ENCODE results near the gene ISL2. TPM values are rescaled to one million over a fixed set of nuclear protein-coding genes. Genes with fewer than 3 reads are reported as not detected.
A peak's percentile ranks its signal among the peaks of the same experiment; 100 is the strongest.

The ISL2 gene
- total RNA-seq, 1 donor from 2014 or later, result 1.2 TPM

GRCh38 chr15:76298986-76299385 is 37.6 kb upstream of the ISL2 start:
- no peaks in the 10 kb centered on the region for H3K4me1 Mint-ChIP-seq

GRCh38 chr15:76299786-76300185 is 36.8 kb upstream of the ISL2 start:
- no peak for DNase-seq (ENCODE audit: low spot score in 2 of 2, unreplicated experiment in 2 of 2)

More at GRCh38 chr15:76298986-76299385, 37.6 kb upstream of the ISL2 start:
- peaks cover 5% of the 10 kb centered on the region for H3K9me3 Mint-ChIP-seq
- H3K4me3 Mint-ChIP-seq, result no peak overlapping the region
- peak overlapping the region; percentile 44 for H3K27ac Mint-ChIP-seq
- H3K27me3 Mint-ChIP-seq (ENCODE audit: low read depth), result no peaks in the 10 kb centered on the region
- H3K36me3 Mint-ChIP-seq, result peaks cover 7% of the 10 kb centered on the region
- no peak for TF ChIP-seq CTCF (IDR thresholded peaks at IDR 0.05; ENCODE audit: unreplicated experiment)
- no peak for DNase-seq (ENCODE audit: low spot score in 2 of 2, unreplicated experiment in 2 of 2)

GRCh38 chr15:76303909-76304308 is 32.7 kb upstream of the ISL2 start:
- peaks cover 8% of the 10 kb centered on the region for H3K36me3 Mint-ChIP-seq
- TF ChIP-seq CTCF (IDR thresholded peaks at IDR 0.05; ENCODE audit: unreplicated experiment), result no peak
- DNase-seq (ENCODE audit: low spot score in 2 of 2, unreplicated experiment in 2 of 2), result no peak
- peaks cover 9% of the 10 kb centered on the region for H3K9me3 Mint-ChIP-seq
- no peak overlapping the region for H3K27ac Mint-ChIP-seq
- H3K4me3 Mint-ChIP-seq, result no peak overlapping the region
- no peaks in the 10 kb centered on the region for H3K4me1 Mint-ChIP-seq
- no peaks in the 10 kb centered on the region for H3K27me3 Mint-ChIP-seq (ENCODE audit: low read depth)

More at GRCh38 chr15:76299786-76300185, 36.8 kb upstream of the ISL2 start:
- Mint-ChIP-seq H3K4me3 (no peak overlapping the region), H3K27me3 (ENCODE audit: low read depth) (no peaks in the 10 kb centered on the region), H3K27ac (no peak overlapping the region), H3K36me3 (peaks cover 7% of the 10 kb centered on the region), H3K4me1 (no peaks in the 10 kb centered on the region), H3K9me3 (peaks cover 5% of the 10 kb centered on the region)
- no peak for TF ChIP-seq CTCF (IDR thresholded peaks at IDR 0.05; ENCODE audit: unreplicated experiment)

GRCh38 chr15:76309601-76310330 is 26.8 kb upstream of the ISL2 start:
- no peak for DNase-seq (ENCODE audit: low spot score in 2 of 2, unreplicated experiment in 2 of 2)
- Mint-ChIP-seq H3K27me3 (ENCODE audit: low read depth) (no peaks in the 10 kb centered on the region), H3K4me3 (peak overlapping the region; percentile 85), H3K4me1 (peaks cover 17% of the 10 kb centered on the region), H3K9me3 (peaks cover 4% of the 10 kb centered on the region), H3K27ac (peak overlapping the region; percentile 89), H3K36me3 (peaks cover 3% of the 10 kb centered on the region)
- TF ChIP-seq CTCF (IDR thresholded peaks at IDR 0.05; ENCODE audit: unreplicated experiment), result no peak

GRCh38 chr15:76310475-76311099 is 26.0 kb upstream of the ISL2 start:
- no peaks in the 10 kb centered on the region for H3K9me3 Mint-ChIP-seq
- H3K27me3 Mint-ChIP-seq (ENCODE audit: low read depth), result no peaks in the 10 kb centered on the region
- TF ChIP-seq CTCF (IDR thresholded peaks at IDR 0.05; ENCODE audit: unreplicated experiment), result no peak
- peak overlapping the region; percentile 81 for H3K27ac Mint-ChIP-seq
- peaks cover 17% of the 10 kb centered on the region for H3K4me1 Mint-ChIP-seq
- peak overlapping the region; percentile 85 for H3K4me3 Mint-ChIP-seq
- peak in 1 of 2 experiments; percentile 48 for DNase-seq (ENCODE audit: low spot score in 2 of 2, unreplicated experiment in 2 of 2)
- no peaks in the 10 kb centered on the region for H3K36me3 Mint-ChIP-seq
